ENCODE measurements around the gene KHSRP. TPM values are rescaled to one million over a fixed set of nuclear protein-coding genes. Genes with fewer than 3 reads are reported as not detected.
A peak's percentile ranks its signal among the peaks of the same experiment; 100 is the strongest.

KHSRP gene
- total RNA-seq, 1 donor from 2014 or later: 175 TPM

GRCh38 chr19:6379744-6380143 is 44.9 kb downstream of the KHSRP start:
- H3K36me3 ChIP-seq (ENCODE audit: control insufficient read depth, insufficient read depth, low read length): peaks cover 1% of the 10 kb centered on the region
- H3K4me3 ChIP-seq (ENCODE audit: low read depth, low read length): no peak overlapping the region
- DNase-seq (ENCODE audit: low read depth): no peak
- TF ChIP-seq, protein P1, sequence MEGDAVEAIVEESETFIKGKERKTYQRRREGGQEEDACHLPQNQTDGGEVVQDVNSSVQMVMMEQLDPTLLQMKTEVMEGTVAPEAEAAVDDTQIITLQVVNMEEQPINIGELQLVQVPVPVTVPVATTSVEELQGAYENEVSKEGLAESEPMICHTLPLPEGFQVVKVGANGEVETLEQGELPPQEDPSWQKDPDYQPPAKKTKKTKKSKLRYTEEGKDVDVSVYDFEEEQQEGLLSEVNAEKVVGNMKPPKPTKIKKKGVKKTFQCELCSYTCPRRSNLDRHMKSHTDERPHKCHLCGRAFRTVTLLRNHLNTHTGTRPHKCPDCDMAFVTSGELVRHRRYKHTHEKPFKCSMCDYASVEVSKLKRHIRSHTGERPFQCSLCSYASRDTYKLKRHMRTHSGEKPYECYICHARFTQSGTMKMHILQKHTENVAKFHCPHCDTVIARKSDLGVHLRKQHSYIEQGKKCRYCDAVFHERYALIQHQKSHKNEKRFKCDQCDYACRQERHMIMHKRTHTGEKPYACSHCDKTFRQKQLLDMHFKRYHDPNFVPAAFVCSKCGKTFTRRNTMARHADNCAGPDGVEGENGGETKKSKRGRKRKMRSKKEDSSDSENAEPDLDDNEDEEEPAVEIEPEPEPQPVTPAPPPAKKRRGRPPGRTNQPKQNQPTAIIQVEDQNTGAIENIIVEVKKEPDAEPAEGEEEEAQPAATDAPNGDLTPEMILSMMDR (IDR thresholded peaks at IDR 0.05; ENCODE audit: insufficient read depth, low read length, poor library complexity, severe bottlenecking): no peak
- no peaks in the 10 kb centered on the region for H3K27me3 ChIP-seq (ENCODE audit: control insufficient read depth, insufficient read depth, low read length)

DNA sequence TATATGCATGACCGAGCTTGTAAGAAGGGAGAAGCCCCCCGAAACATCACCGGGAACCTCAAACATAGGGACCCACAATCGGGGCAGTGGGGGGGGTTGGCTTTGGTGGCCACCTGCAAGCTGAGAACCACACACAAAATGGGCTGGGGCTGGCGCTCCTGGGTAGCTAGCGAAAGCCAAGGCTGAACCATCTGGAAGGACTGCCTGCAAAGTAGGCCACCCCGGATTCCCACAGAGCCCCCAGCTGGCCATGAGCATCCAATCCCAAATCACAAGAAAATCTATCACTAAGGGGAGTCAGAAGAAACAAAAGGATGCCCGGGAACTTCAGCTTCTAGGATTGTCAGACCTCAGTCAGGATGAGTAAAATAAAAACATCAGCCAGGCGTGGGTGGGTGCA is 46.1 kb downstream of the KHSRP start:
- TF ChIP-seq, protein P1 (IDR thresholded peaks at IDR 0.05; ENCODE audit: insufficient read depth, low read length, poor library complexity, severe bottlenecking): no peak
- no peak for DNase-seq (ENCODE audit: low read depth)
- Histone ChIP-seq H3K4me3 (ENCODE audit: low read depth, low read length) (no peak overlapping the region), H3K36me3 (ENCODE audit: control insufficient read depth, insufficient read depth, low read length) (peaks cover 1% of the 10 kb centered on the region), H3K27me3 (ENCODE audit: control insufficient read depth, insufficient read depth, low read length) (no peaks in the 10 kb centered on the region)

DNA sequence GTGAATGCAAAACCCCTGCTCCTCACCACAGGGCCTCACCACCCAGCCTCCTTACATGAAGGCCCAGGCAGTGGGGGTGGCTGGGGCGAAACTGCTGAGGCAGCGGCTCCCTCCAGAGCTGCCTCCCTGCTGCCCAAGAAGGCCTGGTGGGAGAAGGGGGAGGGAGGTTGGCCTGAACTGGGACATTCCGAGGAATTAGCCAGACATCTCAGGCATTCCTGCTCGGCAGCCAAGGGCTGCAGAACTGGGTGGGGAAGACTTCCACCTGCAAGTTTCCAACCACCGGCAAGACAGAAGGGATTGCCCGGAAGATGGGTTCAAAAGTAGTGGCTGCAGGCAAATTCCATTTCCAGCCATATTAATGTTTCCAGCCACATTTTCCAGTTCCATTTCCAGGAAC is 46.6 kb downstream of the KHSRP start:
- no peak overlapping the region for H3K4me3 ChIP-seq (ENCODE audit: low read depth, low read length)
- TF ChIP-seq, protein P1 (IDR thresholded peaks at IDR 0.05; ENCODE audit: insufficient read depth, low read length, poor library complexity, severe bottlenecking): no peak
- DNase-seq (ENCODE audit: low read depth): peak; percentile 58
- H3K27me3 ChIP-seq (ENCODE audit: control insufficient read depth, insufficient read depth, low read length): no peaks in the 10 kb centered on the region
- peaks cover 1% of the 10 kb centered on the region for H3K36me3 ChIP-seq (ENCODE audit: control insufficient read depth, insufficient read depth, low read length)

DNA sequence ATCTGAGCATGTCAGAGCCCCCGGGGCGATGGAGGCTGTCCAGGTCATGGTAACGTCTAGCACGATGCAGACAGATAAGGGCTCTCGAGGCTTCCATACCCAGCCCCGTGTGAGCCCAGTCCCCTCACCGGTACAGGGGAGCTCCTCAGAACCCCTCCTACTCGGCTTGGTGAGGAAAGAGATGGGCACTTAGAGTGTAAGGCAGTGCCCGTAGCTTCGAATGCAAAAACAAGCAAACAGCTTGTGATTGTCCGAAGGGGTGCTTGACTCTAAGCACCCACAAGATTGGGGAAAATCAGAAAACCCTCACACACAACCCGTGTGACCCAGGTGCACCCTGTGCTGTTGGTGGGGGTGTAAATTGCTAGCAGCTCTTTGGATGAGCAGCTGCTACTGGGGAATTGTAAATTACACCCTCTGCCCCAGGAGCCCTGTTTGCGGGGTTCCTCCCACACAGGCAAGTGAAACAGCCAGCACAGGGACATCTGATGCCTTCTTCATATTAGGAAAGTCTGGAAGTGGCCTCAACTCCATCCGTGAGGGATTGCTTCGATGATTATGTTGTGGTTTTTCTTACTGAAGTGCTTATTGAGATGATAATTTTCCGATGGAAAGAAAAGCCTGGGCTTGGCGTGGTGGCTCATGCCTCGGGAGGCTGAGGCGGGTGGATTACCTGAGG is 48.0 kb downstream of the KHSRP start:
- peaks cover 1% of the 10 kb centered on the region for H3K36me3 ChIP-seq (ENCODE audit: control insufficient read depth, insufficient read depth, low read length)
- TF ChIP-seq, protein P1 (IDR thresholded peaks at IDR 0.05; ENCODE audit: insufficient read depth, low read length, poor library complexity, severe bottlenecking): no peak
- no peak overlapping the region for H3K4me3 ChIP-seq (ENCODE audit: low read depth, low read length)
- H3K27me3 ChIP-seq (ENCODE audit: control insufficient read depth, insufficient read depth, low read length): no peaks in the 10 kb centered on the region
- DNase-seq (ENCODE audit: low read depth): no peak

- Histone ChIP-seq H3K4me3 (ENCODE audit: low read depth, low read length) (no peak within 1 kb of the TSS), H3K27me3 (ENCODE audit: control insufficient read depth, insufficient read depth, low read length) (no peaks in the 10 kb centered on the region), H3K36me3 (ENCODE audit: control insufficient read depth, insufficient read depth, low read length) (peaks cover 1% of the 10 kb centered on the region)
- TF ChIP-seq, protein P1 (IDR thresholded peaks at IDR 0.05; ENCODE audit: insufficient read depth, low read length, poor library complexity, severe bottlenecking): no peak
- DNase-seq (ENCODE audit: low read depth): no peak
Observed at GRCh38 chr19:6375411-6376010, 49.1 kb downstream of the KHSRP start, which contains the start of gene PSPN. TSS of gene PSPN (minus strand) at chr19:6375933. CDS start at chr19:6375849, 84 bp downstream.
